Right lobe of liver (tissue), 4 donors: ENCODE measurements around the gene KIR2DL1.

Experiments
- POLR2A ChIP-seq: fragments of 450-650 bp; IDR thresholded peaks from one replicate; pipeline ENCODE4 v1.6.1; 2017; ENCODE audit warnings: antibody characterized with exemption, mild to moderate bottlenecking
- TF ChIP-seq, protein P1 (sequence below), 4 donors: fragments of 200-600 bp in 3 of 4; fragments of 450-650 bp in 1 of 4; IDR thresholded peaks; one replicate each; pipeline versions ENCODE4 v1.5.1 to v1.8.0; 2016 to 2022; ENCODE audit warnings: antibody characterized with exemption in 4 of 4, mild to moderate bottlenecking in 2 of 4
- donor health status: DM: no; HTN: no; CAD: no.
- donor health status: DM: no; HTN: no; CAD: no.
- donor health status: DM: no; HTN: yes; CAD: no.

- TF ChIP-seq, protein P1, sequence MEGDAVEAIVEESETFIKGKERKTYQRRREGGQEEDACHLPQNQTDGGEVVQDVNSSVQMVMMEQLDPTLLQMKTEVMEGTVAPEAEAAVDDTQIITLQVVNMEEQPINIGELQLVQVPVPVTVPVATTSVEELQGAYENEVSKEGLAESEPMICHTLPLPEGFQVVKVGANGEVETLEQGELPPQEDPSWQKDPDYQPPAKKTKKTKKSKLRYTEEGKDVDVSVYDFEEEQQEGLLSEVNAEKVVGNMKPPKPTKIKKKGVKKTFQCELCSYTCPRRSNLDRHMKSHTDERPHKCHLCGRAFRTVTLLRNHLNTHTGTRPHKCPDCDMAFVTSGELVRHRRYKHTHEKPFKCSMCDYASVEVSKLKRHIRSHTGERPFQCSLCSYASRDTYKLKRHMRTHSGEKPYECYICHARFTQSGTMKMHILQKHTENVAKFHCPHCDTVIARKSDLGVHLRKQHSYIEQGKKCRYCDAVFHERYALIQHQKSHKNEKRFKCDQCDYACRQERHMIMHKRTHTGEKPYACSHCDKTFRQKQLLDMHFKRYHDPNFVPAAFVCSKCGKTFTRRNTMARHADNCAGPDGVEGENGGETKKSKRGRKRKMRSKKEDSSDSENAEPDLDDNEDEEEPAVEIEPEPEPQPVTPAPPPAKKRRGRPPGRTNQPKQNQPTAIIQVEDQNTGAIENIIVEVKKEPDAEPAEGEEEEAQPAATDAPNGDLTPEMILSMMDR (IDR thresholded peaks at IDR 0.05): no peak
- TF ChIP-seq POLR2A: no peak
Measured at GRCh38 chr19:54803410-54803809, 33.8 kb downstream of the KIR2DL1 start, which contains the start of gene KIR2DL4.
